CD4-positive, alpha-beta memory T cell (primary cell): Measurements from ENCODE around the gene PRRT3. TPM values are rescaled to one million over a fixed set of nuclear protein-coding genes. Genes with fewer than 3 reads are reported as not detected.
A peak's percentile ranks its signal among the peaks of the same experiment; 100 is the strongest.
"Not testable (repeated sequence)": the region's sequence is repeated elsewhere in the genome, so short reads cannot be mapped to it uniquely, and the experiment has no call there.

Experiments
- CTCF ChIA-PET: fragments of 350-600 bp; sonication (Branson Sonifier 250); formaldehyde crosslinking; loops from one replicate; lab custom pipeline; 2021; ENCODE audit warnings: inconsistent platforms; ENCODE audit not compliant: partially characterized antibody; lab: Charles Lee
- POLR2A ChIA-PET: fragments of 350-600 bp; sonication (Branson Sonifier 250); formaldehyde crosslinking; loops from one replicate; lab custom pipeline; 2021; ENCODE audit not compliant: partially characterized antibody; lab: Charles Lee
- DNase-seq, 5 donors: peaks; one replicate each; pipeline versions ENCODE4 v3.0.0 to v3.0.0-alpha.2; 2020 to 2022; ENCODE audit warnings: mixed read lengths in 1 of 5
- H3K27ac ChIP-seq: one replicate; pipeline ENCODE4 v1.7.0; 2013; ENCODE audit warnings: low read depth, low read length
- H3K27me3 ChIP-seq: 2 replicates; pipeline ENCODE4 v1.7.0; 2013; ENCODE audit warnings: mild to moderate bottlenecking, low read length, moderate library complexity; ENCODE audit not compliant: insufficient read depth
- H3K36me3 ChIP-seq: 2 replicates; pipeline ENCODE4 v1.7.0; 2013; ENCODE audit warnings: mild to moderate bottlenecking, low read length, moderate library complexity; ENCODE audit not compliant: insufficient read depth
- H3K4me1 ChIP-seq: 2 replicates; pipeline ENCODE4 v1.7.0; 2013; ENCODE audit warnings: mild to moderate bottlenecking, low read length, moderate library complexity; ENCODE audit not compliant: insufficient read depth
- H3K4me3 ChIP-seq, 2 donors: one replicate each; pipeline ENCODE4 v1.7.0; 2013; ENCODE audit warnings: low read length in 2 of 2, mild to moderate bottlenecking in 1 of 2
- H3K9me3 ChIP-seq, 2 donors: one replicate each; pipeline ENCODE4 v1.7.0; 2013; ENCODE audit warnings: low read length in 2 of 2, control low read depth in 1 of 2; ENCODE audit not compliant: control insufficient read depth in 1 of 2
- H3K27ac Mint-ChIP-seq, 7 donors: one replicate each; pipeline ENCODE4 v1.8.0; 2020 to 2021; ENCODE audit warnings: mixed read lengths in 7 of 7, mild to moderate bottlenecking in 6 of 7, inconsistent platforms in 3 of 7, moderate library complexity in 3 of 7
- H3K27me3 Mint-ChIP-seq, 2 donors: one replicate each; pipeline ENCODE4 v1.8.0; 2020 to 2021; ENCODE audit warnings: mixed read lengths in 2 of 2
- H3K36me3 Mint-ChIP-seq, 2 donors: one replicate each; pipeline ENCODE4 v1.8.0; 2020 to 2021; ENCODE audit warnings: mixed read lengths in 2 of 2, inconsistent platforms in 1 of 2, mild to moderate bottlenecking in 1 of 2
- H3K4me1 Mint-ChIP-seq, 4 donors: one replicate each; pipeline ENCODE4 v1.8.0; 2020 to 2021; ENCODE audit warnings: mixed read lengths in 4 of 4, mild to moderate bottlenecking in 1 of 4
- H3K4me3 Mint-ChIP-seq, 8 donors: one replicate each; pipeline ENCODE4 v1.8.0; 2020 to 2021; ENCODE audit warnings: mixed read lengths in 8 of 8, mild to moderate bottlenecking in 7 of 8, moderate library complexity in 6 of 8, inconsistent platforms in 3 of 8
- H3K9me3 Mint-ChIP-seq, 8 donors: one replicate each; pipeline ENCODE4 v1.8.0; 2020 to 2021; ENCODE audit warnings: mixed read lengths in 8 of 8, mild to moderate bottlenecking in 5 of 8, inconsistent platforms in 3 of 8, moderate library complexity in 1 of 8
- intact Hi-C: fragments of 100-400 bp; cut with micrococcal nuclease; formaldehyde crosslinking; loops from one replicate; pipeline ENCODE4 v1.15.1; 2023
- polyA plus RNA-seq, 2 donors: library from polyadenylated mRNA; unstranded; fragments of 300-500 nt; fragmentation: Illumina TruSeq; gene quantifications; one replicate each; pipeline ENCODE4 v1.2.3, GENCODE V29; 2021
- total RNA-seq, 2 experiments: library from RNA; stranded (reverse); gene quantifications; one replicate each; pipeline ENCODE4 v1.2.3, GENCODE V29; 2021

Gene PRRT3
- total and polyA plus RNA-seq, 4 experiments from 2014 or later, result 2.9 to 9.8 (median 6.4) TPM

DNA sequence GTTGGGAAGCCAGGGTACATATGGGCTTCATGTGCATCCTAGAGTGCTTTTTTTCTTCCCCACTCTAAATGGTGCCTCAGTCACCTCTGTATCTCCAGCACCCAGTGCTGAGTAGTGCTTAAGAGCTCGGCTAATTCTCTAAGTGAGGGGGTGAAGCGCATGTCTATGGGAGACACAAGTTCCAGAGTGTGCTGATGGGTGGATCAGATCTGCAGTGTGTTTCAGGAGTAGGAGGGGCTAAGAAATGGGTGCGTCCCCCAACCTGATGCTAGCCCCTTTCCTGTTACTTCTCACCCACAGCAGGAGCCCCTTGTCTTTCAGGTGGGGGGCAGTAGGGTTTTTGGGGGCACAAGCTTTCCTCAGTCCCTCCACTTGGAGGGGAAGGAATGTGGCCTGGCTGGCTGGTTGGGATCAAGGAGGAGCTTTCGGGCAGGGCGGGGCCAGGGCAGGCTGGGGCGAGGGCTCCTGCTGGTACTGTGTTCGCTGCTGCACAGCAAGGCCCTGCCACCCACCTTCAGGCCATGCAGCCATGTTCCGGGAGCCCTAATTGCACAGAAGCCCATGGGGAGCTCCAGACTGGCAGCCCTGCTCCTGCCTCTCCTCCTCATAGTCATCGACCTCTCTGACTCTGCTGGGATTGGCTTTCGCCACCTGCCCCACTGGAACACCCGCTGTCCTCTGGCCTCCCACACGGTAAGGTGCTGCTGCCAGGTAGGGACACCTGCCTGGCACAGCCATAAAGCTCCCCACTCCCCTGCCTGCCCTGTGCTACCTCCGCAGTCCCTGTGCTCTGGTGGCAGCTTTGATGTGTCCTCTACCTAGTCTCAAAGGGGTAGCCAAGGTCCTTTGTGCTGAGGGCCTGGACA is 49.6 kb downstream of the PRRT3 start, which contains the start of gene IL17RE:
Gene IL17RE, plus strand, starts transcription at position 477 of the 866 bp plus-strand sequence. Its CDS starts 85 bp downstream, at position 562.
- Mint-ChIP-seq H3K36me3 (no peaks in the 10 kb centered on the region), H3K27ac (peak within 1 kb of the TSS; percentile 67 to 94 (median 88)), H3K27me3 (no peaks in the 10 kb centered on the region), H3K4me3 (peak within 1 kb of the TSS; percentile 59 to 80 (median 74)), H3K4me1 (peaks cover 24 to 41% (median 25%) of the 10 kb centered on the region in 4 donors), H3K9me3 (no peaks in the 10 kb centered on the region)
- ChIA-PET POLR2A (interaction anchor here (0.8 to 5.0 kb wide), 9 partner anchors 10 to 292 kb away, joined by 3 to 40 read pairs (median 4); partner anchors contain the start of genes CRELD1, JAGN1 and TTLL3), CTCF (interaction anchor here (0.7 to 2.6 kb wide), 8 partner anchors 9 to 69 kb away, joined by 3 to 17 read pairs (median 4); partner anchors contain the start of gene CRELD1)
- H3K27me3 ChIP-seq, result no peaks in the 10 kb centered on the region
- intact Hi-C loops, result loop anchor here (1.0 kb wide), 1 partner anchor 38 kb away; no protein-coding TSS in a partner anchor
- H3K4me1 ChIP-seq, result peaks cover 29% of the 10 kb centered on the region
- peak in 3 of 5 donors; percentile 14 to 33 (median 23) for DNase-seq
- H3K9me3 ChIP-seq, result no peaks in the 10 kb centered on the region
- H3K36me3 ChIP-seq, result no peaks in the 10 kb centered on the region
- H3K4me3 ChIP-seq, result peak within 1 kb of the TSS in 1 of 2 donors; percentile 17
- peak within 1 kb of the TSS; percentile 35 for H3K27ac ChIP-seq

DNA sequence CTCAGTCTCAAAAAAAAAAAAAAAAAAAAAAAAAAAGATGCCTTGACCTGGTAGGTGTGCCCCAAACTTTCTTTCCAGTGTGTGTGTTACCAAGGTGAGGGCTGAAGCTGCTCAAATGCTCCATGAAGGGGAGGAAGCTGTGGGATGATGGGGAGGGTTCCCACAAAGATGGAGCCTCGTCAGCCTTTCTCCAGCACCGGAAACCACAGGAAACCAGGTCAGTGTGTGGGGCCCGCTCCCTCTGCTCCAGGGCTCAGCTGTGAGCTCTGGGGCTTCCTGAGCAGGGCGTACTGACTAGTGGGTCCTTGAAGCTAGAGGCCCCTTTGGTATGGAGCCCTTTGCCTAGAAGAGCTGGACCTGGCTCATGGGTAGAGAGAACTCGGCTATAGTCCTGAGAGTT is 50.2 kb downstream of the PRRT3 start:
- H3K36me3 Mint-ChIP-seq, result no peaks in the 10 kb centered on the region
- H3K36me3 ChIP-seq, result no peaks in the 10 kb centered on the region
- H3K9me3 ChIP-seq, result no peaks in the 10 kb centered on the region
- H3K27ac ChIP-seq, result peak overlapping the region; percentile 35
- H3K27ac Mint-ChIP-seq, result peak overlapping the region; percentile 67 to 94 (median 88)
- POLR2A ChIA-PET, result interaction anchor here (0.8 to 5.0 kb wide), 7 partner anchors 10 to 92 kb away, joined by 3 to 40 read pairs (median 6); partner anchors contain the start of genes CRELD1, JAGN1 and TTLL3
- peak; percentile 22 to 61 (median 35) for DNase-seq
- H3K27me3 ChIP-seq, result no peaks in the 10 kb centered on the region
- peak overlapping the region; percentile 42 to 80 (median 70) for H3K4me3 Mint-ChIP-seq
- H3K27me3 Mint-ChIP-seq, result no peaks in the 10 kb centered on the region
- H3K4me1 Mint-ChIP-seq, result peaks cover 25 to 41% (median 28%) of the 10 kb centered on the region in 4 donors
- H3K4me3 ChIP-seq, result peak overlapping the region in 1 of 2 donors; percentile 17
- CTCF ChIA-PET, result interaction anchor here (0.7 to 2.6 kb wide), 5 partner anchors 10 to 70 kb away, joined by 3 to 17 read pairs (median 4); partner anchors contain the start of gene CRELD1
- peaks cover 29% of the 10 kb centered on the region for H3K4me1 ChIP-seq
- no peaks in the 10 kb centered on the region for H3K9me3 Mint-ChIP-seq
- intact Hi-C loops, result loop anchor here (1.0 kb wide), 1 partner anchor 38 kb away; no protein-coding TSS in a partner anchor

DNA sequence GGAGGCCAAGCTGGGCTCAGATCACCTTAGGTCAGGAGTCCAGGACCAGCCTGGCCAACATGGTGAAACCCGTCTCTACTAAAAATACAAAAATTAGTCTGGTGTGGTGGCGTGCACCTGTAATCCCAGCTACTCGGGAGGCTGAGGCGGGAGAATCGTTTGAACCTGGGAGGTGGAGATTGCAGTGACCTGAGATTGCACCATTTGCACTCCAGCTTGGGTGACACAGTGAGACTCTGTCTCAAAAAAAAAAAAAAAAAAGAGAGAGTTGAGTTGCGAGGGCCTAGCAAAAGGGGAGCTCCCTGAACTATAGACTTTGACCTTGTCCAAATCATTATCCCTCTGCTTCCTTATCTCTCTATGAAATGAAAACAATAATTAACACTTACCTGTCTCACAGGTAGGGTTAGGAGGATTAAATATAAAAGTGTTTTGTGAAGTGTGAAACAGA is 51.2 kb downstream of the PRRT3 start:
- H3K36me3 ChIP-seq, H3K4me3 ChIP-seq, H3K27ac ChIP-seq, DNase-seq, H3K36me3 Mint-ChIP-seq, H3K27me3 Mint-ChIP-seq, intact Hi-C loops, H3K9me3 ChIP-seq, H3K9me3 Mint-ChIP-seq, H3K27me3 ChIP-seq: not testable (repeated sequence)
- peaks cover 29% of the 10 kb centered on the region for H3K4me1 ChIP-seq
- POLR2A ChIA-PET, result interaction anchor here (2.4 to 5.0 kb wide), 3 partner anchors 9 to 31 kb away, joined by 25 to 40 read pairs (median 30); partner anchors contain the start of genes CRELD1 and JAGN1
- Mint-ChIP-seq H3K4me3 (peak overlapping the region in 3 of 8 donors; percentile 29 to 65 (median 48)), H3K27ac (peak overlapping the region in 5 of 7 donors; percentile 33 to 84 (median 54)), H3K4me1 (peaks cover 26 to 41% (median 33%) of the 10 kb centered on the region in 4 donors)
- CTCF ChIA-PET, result interaction anchor here (1.5 to 2.6 kb wide), 3 partner anchors 9 to 32 kb away, joined by 3 to 17 read pairs (median 5); partner anchors contain the start of gene CRELD1

DNA sequence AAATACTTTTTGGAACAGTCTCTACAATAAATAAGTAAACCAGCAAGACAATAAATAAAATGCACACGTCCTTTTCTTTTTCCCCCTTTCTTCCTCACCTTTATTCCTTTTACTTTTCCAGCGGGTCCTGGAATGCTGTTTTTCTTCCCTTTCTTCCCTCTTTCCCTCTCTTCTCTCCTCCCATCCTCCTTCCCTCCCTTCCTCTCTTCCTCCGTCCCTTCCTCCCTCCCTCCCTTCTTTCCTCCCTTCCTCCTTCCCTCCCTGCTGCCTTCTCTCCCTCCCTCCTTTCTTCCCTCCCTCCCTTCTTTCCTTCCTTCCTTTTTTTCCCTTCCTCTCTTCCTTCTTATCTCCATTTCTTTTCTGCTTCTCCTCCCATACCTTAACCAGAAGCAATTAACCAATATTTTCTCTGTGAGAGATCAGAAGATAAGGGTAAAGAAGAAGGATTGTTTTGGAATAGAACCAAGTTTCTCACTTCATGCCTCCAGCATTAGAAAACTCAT is 52.9 kb downstream of the PRRT3 start:
- no peak overlapping the region for H3K4me3 Mint-ChIP-seq
- H3K27ac Mint-ChIP-seq, result peak overlapping the region in 2 of 7 donors; percentile 36 to 39
- no peaks in the 10 kb centered on the region for H3K27me3 ChIP-seq
- intact Hi-C loops, result no loop called here
- H3K36me3 ChIP-seq, result no peaks in the 10 kb centered on the region
- H3K9me3 ChIP-seq, result no peaks in the 10 kb centered on the region
- ChIA-PET CTCF (no interaction called here), POLR2A (no interaction called here)
- no peak overlapping the region for H3K4me3 ChIP-seq
- peaks cover 35% of the 10 kb centered on the region for H3K4me1 ChIP-seq
- peaks cover 5 to 6% of the 10 kb centered on the region in 2 donors for H3K36me3 Mint-ChIP-seq
- no peak for DNase-seq
- H3K27me3 Mint-ChIP-seq, result no peaks in the 10 kb centered on the region
- peaks cover 33 to 51% (median 41%) of the 10 kb centered on the region in 4 donors for H3K4me1 Mint-ChIP-seq
- H3K27ac ChIP-seq, result no peak overlapping the region
- H3K9me3 Mint-ChIP-seq, result no peaks in the 10 kb centered on the region

- peaks cover 41% of the 10 kb centered on the region for H3K4me1 ChIP-seq
- H3K27ac ChIP-seq, result no peak overlapping the region
- Mint-ChIP-seq H3K36me3 (peaks cover 11 to 12% of the 10 kb centered on the region in 2 donors), H3K27ac (peak overlapping the region; percentile 39 to 72 (median 50)), H3K27me3 (no peaks in the 10 kb centered on the region), H3K4me3 (no peak overlapping the region), H3K4me1 (peaks cover 36 to 58% (median 44%) of the 10 kb centered on the region in 4 donors), H3K9me3 (no peaks in the 10 kb centered on the region)
- CTCF ChIA-PET, result no interaction called here
- H3K9me3 ChIP-seq, result no peaks in the 10 kb centered on the region
- H3K27me3 ChIP-seq, result no peaks in the 10 kb centered on the region
- H3K36me3 ChIP-seq, result peaks cover 1% of the 10 kb centered on the region
- POLR2A ChIA-PET, result interaction anchor here (0.5 to 1.4 kb wide), 2 partner anchors 28 to 34 kb away, joined by 3 read pairs; no protein-coding TSS in a partner anchor
- intact Hi-C loops, result no loop called here
- DNase-seq, result no peak
- no peak overlapping the region for H3K4me3 ChIP-seq
These were observed 53.6 kb downstream of the PRRT3 start for GRCh38 chr3:9898467-9899241.
